Measurements from ENCODE around the gene SHROOM4.

SHROOM4 gene

GRCh38 chrX:50780144-50780543 lies 33.9 kb downstream of the SHROOM4 start:
- no peak for DNase-seq

- DNase-seq = no peak
Measured at GRCh38 chrX:50779694-50780093, 34.3 kb downstream of the SHROOM4 start.

- no peak for DNase-seq
Measured at GRCh38 chrX:50778272-50778671, 35.7 kb downstream of the SHROOM4 start.

GRCh38 chrX:50776248-50776647 lies 37.7 kb downstream of the SHROOM4 start:
- no peak for DNase-seq

- no peak for DNase-seq
Measured at GRCh38 chrX:50771382-50771781, 42.6 kb downstream of the SHROOM4 start.

- no peak for DNase-seq
Measured at GRCh38 chrX:50770702-50771101, 43.3 kb downstream of the SHROOM4 start.

- no peak for DNase-seq
Measured at GRCh38 chrX:50769389-50770063, 44.5 kb downstream of the SHROOM4 start.

- DNase-seq = no peak
Measured at GRCh38 chrX:50768801-50769200, 45.2 kb downstream of the SHROOM4 start.

GRCh38 chrX:50765986-50766385 lies 48.0 kb downstream of the SHROOM4 start:
- DNase-seq = no peak

- no peak for DNase-seq
Measured at GRCh38 chrX:50762578-50762977, 51.4 kb downstream of the SHROOM4 start.

GRCh38 chrX:50756276-50756675 lies 57.7 kb downstream of the SHROOM4 start:
- DNase-seq = no peak

GRCh38 chrX:50751091-50751490 lies 62.9 kb downstream of the SHROOM4 start:
- DNase-seq = no peak

- no peak for DNase-seq
Measured at GRCh38 chrX:50747471-50747900, 66.5 kb downstream of the SHROOM4 start.

- DNase-seq = no peak
Measured at GRCh38 chrX:50736656-50737055, 77.3 kb downstream of the SHROOM4 start.

GRCh38 chrX:50726296-50726695 lies 87.7 kb downstream of the SHROOM4 start:
- DNase-seq = no peak

GRCh38 chrX:50725310-50725709 lies 88.7 kb downstream of the SHROOM4 start:
- DNase-seq = no peak

- DNase-seq = no peak
Measured at GRCh38 chrX:50723006-50723405, 91.0 kb downstream of the SHROOM4 start.

GRCh38 chrX:50721764-50722521 lies 92.1 kb downstream of the SHROOM4 start:
- no peak for DNase-seq

- no peak for DNase-seq
Measured at GRCh38 chrX:50719614-50720013, 94.4 kb downstream of the SHROOM4 start.

- no peak for DNase-seq
Measured at GRCh38 chrX:50718776-50719175, 95.2 kb downstream of the SHROOM4 start.

- DNase-seq = no peak
Measured at GRCh38 chrX:50716706-50717105, 97.3 kb downstream of the SHROOM4 start.

- no peak for DNase-seq
Measured at GRCh38 chrX:50712777-50713176, 101.2 kb downstream of the SHROOM4 start.

- no peak for DNase-seq
Measured at GRCh38 chrX:50711907-50712306, 102.1 kb downstream of the SHROOM4 start.

GRCh38 chrX:50707955-50708699 lies 105.9 kb downstream of the SHROOM4 start:
- DNase-seq = no peak
